GM23338 (cell line): ENCODE results near the gene SLC23A3. TPM values are rescaled to one million over a fixed set of nuclear protein-coding genes. Genes with fewer than 3 reads are reported as not detected.

Experiments
- ATAC-seq: fragments of 200-7000 bp; cut with Tn5 transposase; 3 replicates; pipeline ENCODE4 v1.9.1; 2020
- DNase-seq: peaks from one replicate; pipeline ENCODE4 v3.0.0-alpha.2; 2015; ENCODE audit warnings: low spot score
- H2AFZ ChIP-seq: fragments of 200-600 bp; sonication (generic); 2 replicates; pipeline ENCODE4 v1.8.0; 2016; ENCODE audit warnings: antibody characterized with exemption, mild to moderate bottlenecking, moderate library complexity
- H3F3A ChIP-seq: fragments of 200-600 bp; sonication (generic); replicated peaks from 2 replicates; pipeline ENCODE4 v1.8.0; 2017; ENCODE audit warnings: antibody characterized with exemption, mixed run types, low read depth
- H3K27ac ChIP-seq: fragments of 200-600 bp; sonication (generic); 2 replicates; pipeline ENCODE4 v1.6.1; 2016; ENCODE audit warnings: low read depth
- H3K27me3 ChIP-seq: fragments of 200-600 bp; sonication (generic); 2 replicates; pipeline ENCODE4 v1.8.0; 2016; ENCODE audit warnings: mild to moderate bottlenecking, mixed run types, moderate library complexity; ENCODE audit not compliant: insufficient read depth
- H3K36me3 ChIP-seq: fragments of 200-600 bp; sonication (generic); 2 replicates; pipeline ENCODE4 v1.8.0; 2016; ENCODE audit warnings: mild to moderate bottlenecking; ENCODE audit not compliant: insufficient read depth
- H3K4me1 ChIP-seq: fragments of 200-600 bp; sonication (generic); 2 replicates; pipeline ENCODE4 v1.8.0; 2016; ENCODE audit warnings: mild to moderate bottlenecking, moderate library complexity; ENCODE audit not compliant: insufficient read depth
- H3K4me2 ChIP-seq: fragments of 200-600 bp; sonication (generic); 2 replicates; pipeline ENCODE4 v1.7.1; 2017; ENCODE audit warnings: mixed run types
- H3K4me3 ChIP-seq: fragments of 200-600 bp; sonication (generic); 2 replicates; pipeline ENCODE4 v1.6.1; 2016; ENCODE audit warnings: mixed run types
- H3K79me2 ChIP-seq: fragments of 200-600 bp; sonication (generic); replicated peaks from 2 replicates; pipeline ENCODE4 v1.8.0; 2017; ENCODE audit warnings: mild to moderate bottlenecking; ENCODE audit not compliant: insufficient read depth
- H3K9me2 ChIP-seq: fragments of 200-600 bp; sonication (generic); 2 replicates; pipeline ENCODE4 v1.8.0; 2017; ENCODE audit not compliant: insufficient read depth
- H4K20me1 ChIP-seq: fragments of 200-600 bp; sonication (generic); replicated peaks from 2 replicates; pipeline ENCODE4 v1.8.0; 2017; ENCODE audit warnings: mild to moderate bottlenecking; ENCODE audit not compliant: insufficient read depth
- H3K27ac Mint-ChIP-seq: 2 replicates; pipeline ENCODE4 v1.8.0; 2020; ENCODE audit warnings: inconsistent platforms, mild to moderate bottlenecking, moderate library complexity, mixed read lengths
- H3K27me3 Mint-ChIP-seq: 3 replicates; pipeline ENCODE4 v1.8.0; 2022; ENCODE audit warnings: low read depth, mild to moderate bottlenecking, moderate library complexity, mixed read lengths, inconsistent platforms; ENCODE audit not compliant: insufficient read depth, poor library complexity
- H3K36me3 Mint-ChIP-seq: 3 replicates; pipeline ENCODE4 v1.8.0; 2021; ENCODE audit warnings: low read depth, mild to moderate bottlenecking, inconsistent platforms, moderate library complexity, mixed read lengths
- H3K4me1 Mint-ChIP-seq: 3 replicates; pipeline ENCODE4 v1.8.0; 2020; ENCODE audit warnings: mild to moderate bottlenecking, inconsistent platforms, mixed read lengths
- H3K4me3 Mint-ChIP-seq: 3 replicates; pipeline ENCODE4 v1.8.0; 2021; ENCODE audit warnings: moderate library complexity, mild to moderate bottlenecking, inconsistent platforms, mixed read lengths
- H3K9me3 Mint-ChIP-seq: 3 replicates; pipeline ENCODE4 v1.8.0; 2020; ENCODE audit warnings: moderate library complexity, mild to moderate bottlenecking, inconsistent platforms, mixed read lengths
- CREB1 ChIP-seq: fragments of 250-450 bp; sonication (Bioruptor Pico); IDR thresholded peaks from 2 replicates; pipeline ENCODE4 v1.5.0; 2020; ENCODE audit warnings: low read depth, mild to moderate bottlenecking, moderate library complexity
- EZH2 ChIP-seq: fragments of 200-600 bp; sonication (generic); IDR thresholded peaks from one replicate; pipeline ENCODE4 v1.8.0; 2017; ENCODE audit warnings: antibody characterized with exemption, mild to moderate bottlenecking, low read depth; ENCODE audit not compliant: unreplicated experiment
- EZH2phosphoT487 ChIP-seq: fragments of 200-600 bp; sonication (generic); IDR thresholded peaks from one replicate; pipeline ENCODE4 v1.8.1; 2018; ENCODE audit warnings: antibody characterized with exemption; ENCODE audit not compliant: unreplicated experiment
- JUNB ChIP-seq: IDR thresholded peaks from one replicate; pipeline ENCODE4 v1.6.1; 2016; ENCODE audit warnings: antibody characterized with exemption; ENCODE audit not compliant: unreplicated experiment
- NANOG ChIP-seq: IDR thresholded peaks from 2 replicates; pipeline ENCODE4 v1.6.1; 2016; ENCODE audit warnings: antibody characterized with exemption, borderline replicate concordance
- POLR2AphosphoS5 ChIP-seq: IDR thresholded peaks from 2 replicates; pipeline ENCODE4 v1.6.1; 2016; ENCODE audit warnings: antibody characterized with exemption, low read depth
- STAT1 ChIP-seq: IDR thresholded peaks from one replicate; pipeline ENCODE4 v1.6.1; 2016; ENCODE audit warnings: antibody characterized with exemption; ENCODE audit not compliant: unreplicated experiment
- ZNF114 ChIP-seq: fragments of 250-450 bp; sonication (Bioruptor Pico); IDR thresholded peaks from 2 replicates; pipeline ENCODE4 v1.5.0; 2020; ENCODE audit warnings: mild to moderate bottlenecking, moderate library complexity
- ZNF331 ChIP-seq: fragments of 250-450 bp; sonication (Bioruptor Pico); IDR thresholded peaks from 2 replicates; pipeline ENCODE4 v1.5.0; 2020; ENCODE audit warnings: low read depth, mild to moderate bottlenecking, moderate library complexity
- polyA plus RNA-seq: library from polyadenylated mRNA; unstranded; fragments of >200 nt; fragmentation: Nextera tagmentation; extraction: Ambion mirVana; gene quantifications from 2 replicates; pipeline ENCODE4 v1.2.1, GENCODE V29; 2016
- total RNA-seq: library from RNA; depleted of rRNA; stranded (reverse); fragments of >200 nt; shearing (Covaris generic); gene quantifications from 2 replicates; pipeline ENCODE4 v1.2.3, GENCODE V29; 2014
- TF ChIP-seq, protein P1 (sequence below): fragments of 250-450 bp; sonication (Bioruptor Pico); IDR thresholded peaks from 2 replicates; pipeline ENCODE4 v1.5.0; 2020; ENCODE audit warnings: mild to moderate bottlenecking, moderate library complexity
- TF ChIP-seq, protein P2 (sequence below), 2 experiments: fragments of 200-600 bp in 1 of 2; sonication (generic) in 1 of 2; conservative IDR thresholded peaks; 2 replicates each; pipeline versions ENCODE4 v1.5.1 to v1.6.1; 2016 to 2017; ENCODE audit warnings: antibody characterized with exemption in 2 of 2, low read depth in 2 of 2, mild to moderate bottlenecking in 2 of 2, moderate library complexity in 1 of 2
- TF ChIP-seq, protein P3 (sequence below): IDR thresholded peaks from one replicate; pipeline ENCODE4 v1.6.1; 2018; ENCODE audit warnings: antibody characterized with exemption; ENCODE audit not compliant: unreplicated experiment
- TF ChIP-seq, protein P4 (sequence below): IDR thresholded peaks from 2 replicates; pipeline ENCODE4 v1.6.1; 2016; ENCODE audit warnings: antibody characterized with exemption

The SLC23A3 gene
- total and polyA plus RNA-seq, 2 experiments from 2014 or later, result 0.10 to 0.73 TPM

DNA sequence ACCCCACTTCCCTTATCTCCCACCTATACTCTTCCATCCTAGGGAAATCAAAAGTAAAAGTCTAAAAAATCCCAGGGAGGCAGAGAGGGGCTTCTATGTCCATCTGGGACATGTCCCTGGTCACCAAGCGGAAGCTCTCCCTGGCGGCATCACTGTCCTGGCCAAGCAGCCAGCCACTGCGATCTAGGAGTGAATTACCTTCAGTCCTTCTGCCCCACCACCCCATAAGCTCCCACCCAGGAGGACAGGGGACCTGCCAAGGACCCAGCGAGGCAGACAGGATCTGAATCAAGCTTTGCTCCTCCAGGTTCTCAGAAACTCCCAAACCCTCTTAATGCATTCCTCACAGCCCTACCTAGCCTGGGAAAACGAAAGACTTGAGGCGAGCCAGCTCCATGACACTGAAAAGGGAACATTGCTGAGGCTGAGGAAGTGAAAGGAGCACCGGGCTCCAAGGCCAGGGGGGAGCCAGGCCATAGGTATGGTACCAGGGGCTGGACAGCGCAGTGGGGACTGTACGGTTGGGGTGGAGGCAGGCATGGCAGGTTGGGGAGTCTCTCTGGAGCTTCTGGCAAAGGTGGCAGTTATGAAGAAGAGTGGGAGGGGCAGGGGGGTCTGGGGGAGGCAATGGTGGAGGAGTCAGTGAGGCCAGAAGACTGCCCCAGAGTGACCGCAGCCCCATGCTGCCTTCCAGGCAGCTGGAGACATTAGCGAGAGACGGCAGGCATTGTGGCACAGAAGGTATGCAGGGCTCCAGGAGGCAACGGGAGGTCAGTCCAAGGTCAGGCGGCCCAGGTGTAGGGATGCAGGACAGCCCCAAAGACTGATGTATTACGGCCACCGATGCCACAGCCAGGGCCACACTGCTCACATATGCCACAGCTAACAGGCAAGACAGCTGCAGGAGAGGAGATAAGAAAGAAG lies 2.7 kb upstream of the SLC23A3 start:
- Mint-ChIP-seq H3K4me1 (peaks cover 14% of the 10 kb centered on the region), H3K27ac (no peak overlapping the region), H3K27me3 (peaks cover 19% of the 10 kb centered on the region), H3K4me3 (no peak overlapping the region), H3K9me3 (no peaks in the 10 kb centered on the region; the same call in 2 of the 3 replicates), H3K36me3 (peaks cover 17% of the 10 kb centered on the region)
- no peaks in the 10 kb centered on the region for H3K9me2 ChIP-seq
- H2AFZ ChIP-seq, result no peak overlapping the region
- no peak overlapping the region for H3K27ac ChIP-seq
- H4K20me1 ChIP-seq, result no peaks in the 10 kb centered on the region
- no peak overlapping the region for H3K4me2 ChIP-seq
- no peaks in the 10 kb centered on the region for H3K79me2 ChIP-seq
- no peak overlapping the region for H3K4me3 ChIP-seq
- TF ChIP-seq STAT1, result no peak
- TF ChIP-seq ZNF114 (CRISPR knock-in tag), result no peak
- no peak for TF ChIP-seq NANOG
- TF ChIP-seq ZNF331, result no peak
- TF ChIP-seq EZH2, result no peak
- TF ChIP-seq POLR2AphosphoS5, result no peak
- TF ChIP-seq CREB1, result no peak
- no peak for TF ChIP-seq JUNB
- TF ChIP-seq, protein P1, sequence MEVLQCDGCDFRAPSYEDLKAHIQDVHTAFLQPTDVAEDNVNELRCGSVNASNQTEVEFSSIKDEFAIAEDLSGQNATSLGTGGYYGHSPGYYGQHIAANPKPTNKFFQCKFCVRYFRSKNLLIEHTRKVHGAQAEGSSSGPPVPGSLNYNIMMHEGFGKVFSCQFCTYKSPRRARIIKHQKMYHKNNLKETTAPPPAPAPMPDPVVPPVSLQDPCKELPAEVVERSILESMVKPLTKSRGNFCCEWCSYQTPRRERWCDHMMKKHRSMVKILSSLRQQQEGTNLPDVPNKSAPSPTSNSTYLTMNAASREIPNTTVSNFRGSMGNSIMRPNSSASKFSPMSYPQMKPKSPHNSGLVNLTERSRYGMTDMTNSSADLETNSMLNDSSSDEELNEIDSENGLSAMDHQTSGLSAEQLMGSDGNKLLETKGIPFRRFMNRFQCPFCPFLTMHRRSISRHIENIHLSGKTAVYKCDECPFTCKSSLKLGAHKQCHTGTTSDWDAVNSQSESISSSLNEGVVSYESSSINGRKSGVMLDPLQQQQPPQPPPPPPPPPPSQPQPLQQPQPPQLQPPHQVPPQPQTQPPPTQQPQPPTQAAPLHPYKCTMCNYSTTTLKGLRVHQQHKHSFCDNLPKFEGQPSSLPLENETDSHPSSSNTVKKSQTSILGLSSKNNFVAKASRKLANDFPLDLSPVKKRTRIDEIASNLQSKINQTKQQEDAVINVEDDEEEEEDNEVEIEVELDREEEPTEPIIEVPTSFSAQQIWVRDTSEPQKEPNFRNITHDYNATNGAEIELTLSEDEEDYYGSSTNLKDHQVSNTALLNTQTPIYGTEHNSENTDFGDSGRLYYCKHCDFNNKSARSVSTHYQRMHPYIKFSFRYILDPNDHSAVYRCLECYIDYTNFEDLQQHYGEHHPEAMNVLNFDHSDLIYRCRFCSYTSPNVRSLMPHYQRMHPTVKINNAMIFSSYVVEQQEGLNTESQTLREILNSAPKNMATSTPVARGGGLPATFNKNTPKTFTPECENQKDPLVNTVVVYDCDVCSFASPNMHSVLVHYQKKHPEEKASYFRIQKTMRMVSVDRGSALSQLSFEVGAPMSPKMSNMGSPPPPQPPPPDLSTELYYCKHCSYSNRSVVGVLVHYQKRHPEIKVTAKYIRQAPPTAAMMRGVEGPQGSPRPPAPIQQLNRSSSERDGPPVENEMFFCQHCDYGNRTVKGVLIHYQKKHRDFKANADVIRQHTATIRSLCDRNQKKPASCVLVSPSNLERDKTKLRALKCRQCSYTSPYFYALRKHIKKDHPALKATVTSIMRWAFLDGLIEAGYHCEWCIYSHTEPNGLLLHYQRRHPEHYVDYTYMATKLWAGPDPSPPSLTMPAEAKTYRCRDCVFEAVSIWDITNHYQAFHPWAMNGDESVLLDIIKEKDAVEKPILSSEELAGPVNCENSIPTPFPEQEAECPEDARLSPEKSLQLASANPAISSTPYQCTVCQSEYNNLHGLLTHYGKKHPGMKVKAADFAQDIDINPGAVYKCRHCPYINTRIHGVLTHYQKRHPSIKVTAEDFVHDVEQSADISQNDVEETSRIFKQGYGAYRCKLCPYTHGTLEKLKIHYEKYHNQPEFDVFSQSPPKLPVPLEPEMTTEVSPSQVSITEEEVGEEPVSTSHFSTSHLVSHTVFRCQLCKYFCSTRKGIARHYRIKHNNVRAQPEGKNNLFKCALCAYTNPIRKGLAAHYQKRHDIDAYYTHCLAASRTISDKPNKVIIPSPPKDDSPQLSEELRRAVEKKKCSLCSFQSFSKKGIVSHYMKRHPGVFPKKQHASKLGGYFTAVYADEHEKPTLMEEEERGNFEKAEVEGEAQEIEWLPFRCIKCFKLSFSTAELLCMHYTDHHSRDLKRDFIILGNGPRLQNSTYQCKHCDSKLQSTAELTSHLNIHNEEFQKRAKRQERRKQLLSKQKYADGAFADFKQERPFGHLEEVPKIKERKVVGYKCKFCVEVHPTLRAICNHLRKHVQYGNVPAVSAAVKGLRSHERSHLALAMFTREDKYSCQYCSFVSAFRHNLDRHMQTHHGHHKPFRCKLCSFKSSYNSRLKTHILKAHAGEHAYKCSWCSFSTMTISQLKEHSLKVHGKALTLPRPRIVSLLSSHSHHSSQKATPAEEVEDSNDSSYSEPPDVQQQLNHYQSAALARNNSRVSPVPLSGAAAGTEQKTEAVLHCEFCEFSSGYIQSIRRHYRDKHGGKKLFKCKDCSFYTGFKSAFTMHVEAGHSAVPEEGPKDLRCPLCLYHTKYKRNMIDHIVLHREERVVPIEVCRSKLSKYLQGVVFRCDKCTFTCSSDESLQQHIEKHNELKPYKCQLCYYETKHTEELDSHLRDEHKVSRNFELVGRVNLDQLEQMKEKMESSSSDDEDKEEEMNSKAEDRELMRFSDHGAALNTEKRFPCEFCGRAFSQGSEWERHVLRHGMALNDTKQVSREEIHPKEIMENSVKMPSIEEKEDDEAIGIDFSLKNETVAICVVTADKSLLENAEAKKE (CRISPR knock-in tag), result no peak
- TF ChIP-seq, protein P2, sequence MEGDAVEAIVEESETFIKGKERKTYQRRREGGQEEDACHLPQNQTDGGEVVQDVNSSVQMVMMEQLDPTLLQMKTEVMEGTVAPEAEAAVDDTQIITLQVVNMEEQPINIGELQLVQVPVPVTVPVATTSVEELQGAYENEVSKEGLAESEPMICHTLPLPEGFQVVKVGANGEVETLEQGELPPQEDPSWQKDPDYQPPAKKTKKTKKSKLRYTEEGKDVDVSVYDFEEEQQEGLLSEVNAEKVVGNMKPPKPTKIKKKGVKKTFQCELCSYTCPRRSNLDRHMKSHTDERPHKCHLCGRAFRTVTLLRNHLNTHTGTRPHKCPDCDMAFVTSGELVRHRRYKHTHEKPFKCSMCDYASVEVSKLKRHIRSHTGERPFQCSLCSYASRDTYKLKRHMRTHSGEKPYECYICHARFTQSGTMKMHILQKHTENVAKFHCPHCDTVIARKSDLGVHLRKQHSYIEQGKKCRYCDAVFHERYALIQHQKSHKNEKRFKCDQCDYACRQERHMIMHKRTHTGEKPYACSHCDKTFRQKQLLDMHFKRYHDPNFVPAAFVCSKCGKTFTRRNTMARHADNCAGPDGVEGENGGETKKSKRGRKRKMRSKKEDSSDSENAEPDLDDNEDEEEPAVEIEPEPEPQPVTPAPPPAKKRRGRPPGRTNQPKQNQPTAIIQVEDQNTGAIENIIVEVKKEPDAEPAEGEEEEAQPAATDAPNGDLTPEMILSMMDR (conservative IDR thresholded peaks at IDR 0.05; ENCODE audit: low read depth in 2 of 2), result no peak
- no peak for TF ChIP-seq EZH2phosphoT487
- TF ChIP-seq, protein P3, sequence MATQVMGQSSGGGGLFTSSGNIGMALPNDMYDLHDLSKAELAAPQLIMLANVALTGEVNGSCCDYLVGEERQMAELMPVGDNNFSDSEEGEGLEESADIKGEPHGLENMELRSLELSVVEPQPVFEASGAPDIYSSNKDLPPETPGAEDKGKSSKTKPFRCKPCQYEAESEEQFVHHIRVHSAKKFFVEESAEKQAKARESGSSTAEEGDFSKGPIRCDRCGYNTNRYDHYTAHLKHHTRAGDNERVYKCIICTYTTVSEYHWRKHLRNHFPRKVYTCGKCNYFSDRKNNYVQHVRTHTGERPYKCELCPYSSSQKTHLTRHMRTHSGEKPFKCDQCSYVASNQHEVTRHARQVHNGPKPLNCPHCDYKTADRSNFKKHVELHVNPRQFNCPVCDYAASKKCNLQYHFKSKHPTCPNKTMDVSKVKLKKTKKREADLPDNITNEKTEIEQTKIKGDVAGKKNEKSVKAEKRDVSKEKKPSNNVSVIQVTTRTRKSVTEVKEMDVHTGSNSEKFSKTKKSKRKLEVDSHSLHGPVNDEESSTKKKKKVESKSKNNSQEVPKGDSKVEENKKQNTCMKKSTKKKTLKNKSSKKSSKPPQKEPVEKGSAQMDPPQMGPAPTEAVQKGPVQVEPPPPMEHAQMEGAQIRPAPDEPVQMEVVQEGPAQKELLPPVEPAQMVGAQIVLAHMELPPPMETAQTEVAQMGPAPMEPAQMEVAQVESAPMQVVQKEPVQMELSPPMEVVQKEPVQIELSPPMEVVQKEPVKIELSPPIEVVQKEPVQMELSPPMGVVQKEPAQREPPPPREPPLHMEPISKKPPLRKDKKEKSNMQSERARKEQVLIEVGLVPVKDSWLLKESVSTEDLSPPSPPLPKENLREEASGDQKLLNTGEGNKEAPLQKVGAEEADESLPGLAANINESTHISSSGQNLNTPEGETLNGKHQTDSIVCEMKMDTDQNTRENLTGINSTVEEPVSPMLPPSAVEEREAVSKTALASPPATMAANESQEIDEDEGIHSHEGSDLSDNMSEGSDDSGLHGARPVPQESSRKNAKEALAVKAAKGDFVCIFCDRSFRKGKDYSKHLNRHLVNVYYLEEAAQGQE, result no peak
- TF ChIP-seq, protein P4, sequence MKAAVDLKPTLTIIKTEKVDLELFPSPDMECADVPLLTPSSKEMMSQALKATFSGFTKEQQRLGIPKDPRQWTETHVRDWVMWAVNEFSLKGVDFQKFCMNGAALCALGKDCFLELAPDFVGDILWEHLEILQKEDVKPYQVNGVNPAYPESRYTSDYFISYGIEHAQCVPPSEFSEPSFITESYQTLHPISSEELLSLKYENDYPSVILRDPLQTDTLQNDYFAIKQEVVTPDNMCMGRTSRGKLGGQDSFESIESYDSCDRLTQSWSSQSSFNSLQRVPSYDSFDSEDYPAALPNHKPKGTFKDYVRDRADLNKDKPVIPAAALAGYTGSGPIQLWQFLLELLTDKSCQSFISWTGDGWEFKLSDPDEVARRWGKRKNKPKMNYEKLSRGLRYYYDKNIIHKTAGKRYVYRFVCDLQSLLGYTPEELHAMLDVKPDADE, result no peak
- H3K27me3 ChIP-seq, result no peaks in the 10 kb centered on the region
- DNase-seq (no peak), ATAC-seq (no peak)
- H3F3A ChIP-seq, result peaks cover 13% of the 10 kb centered on the region
- H3K36me3 ChIP-seq, result no peaks in the 10 kb centered on the region
- H3K4me1 ChIP-seq, result peaks cover 6% of the 10 kb centered on the region
